Measurements from ENCODE around the gene ARHGAP22.

The ARHGAP22 gene

DNA sequence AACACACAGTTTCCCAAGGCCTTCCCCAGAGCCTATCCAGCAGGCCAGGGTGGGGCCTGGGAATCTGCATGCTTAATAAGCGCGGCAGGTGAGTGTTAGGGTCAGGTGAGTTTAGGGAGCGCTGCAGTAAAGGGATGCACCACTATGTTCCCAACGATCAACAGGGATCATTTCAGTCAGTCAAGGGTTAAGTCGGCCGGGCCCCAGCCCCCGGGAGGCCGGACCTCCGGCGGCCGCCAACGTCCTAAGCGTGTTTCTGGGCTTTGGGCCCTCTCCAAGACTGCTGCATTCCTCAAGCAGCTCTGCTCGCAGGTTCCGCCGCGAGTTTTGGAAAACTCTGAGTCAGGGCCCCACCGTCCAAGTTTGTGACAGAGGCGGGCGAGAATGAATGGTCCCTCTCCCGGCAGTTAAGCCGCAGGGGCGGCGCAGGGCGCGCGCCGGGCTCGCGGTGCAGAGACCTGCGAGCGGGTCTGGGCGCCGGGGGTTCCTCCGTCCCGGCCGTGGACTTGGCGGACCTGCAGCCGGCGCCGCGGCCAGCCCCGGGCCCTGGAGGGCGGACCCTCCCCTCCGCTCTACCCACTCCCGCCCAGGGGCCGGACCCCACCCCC is 81.6 kb downstream of the ARHGAP22 start:
- DNase-seq: peak in 1 of 2 donors; percentile 81
- Histone ChIP-seq H3K27ac (no peak overlapping the region), H3K4me1 (peaks cover 0 to 38% (median 22%) of the 10 kb centered on the region in 4 donors), H3K4me3 (peak overlapping the region; percentile 48 to 58), H3K27me3 (no peaks in the 10 kb centered on the region), H3K9me3 (no peaks in the 10 kb centered on the region), H3K36me3 (no peaks in the 10 kb centered on the region)
- intact Hi-C loops (cut with DNase I; ENCODE audit: low total_unique reads): no loop called here
- no peak for TF ChIP-seq CTCF (IDR thresholded peaks at IDR 0.05)

DNA sequence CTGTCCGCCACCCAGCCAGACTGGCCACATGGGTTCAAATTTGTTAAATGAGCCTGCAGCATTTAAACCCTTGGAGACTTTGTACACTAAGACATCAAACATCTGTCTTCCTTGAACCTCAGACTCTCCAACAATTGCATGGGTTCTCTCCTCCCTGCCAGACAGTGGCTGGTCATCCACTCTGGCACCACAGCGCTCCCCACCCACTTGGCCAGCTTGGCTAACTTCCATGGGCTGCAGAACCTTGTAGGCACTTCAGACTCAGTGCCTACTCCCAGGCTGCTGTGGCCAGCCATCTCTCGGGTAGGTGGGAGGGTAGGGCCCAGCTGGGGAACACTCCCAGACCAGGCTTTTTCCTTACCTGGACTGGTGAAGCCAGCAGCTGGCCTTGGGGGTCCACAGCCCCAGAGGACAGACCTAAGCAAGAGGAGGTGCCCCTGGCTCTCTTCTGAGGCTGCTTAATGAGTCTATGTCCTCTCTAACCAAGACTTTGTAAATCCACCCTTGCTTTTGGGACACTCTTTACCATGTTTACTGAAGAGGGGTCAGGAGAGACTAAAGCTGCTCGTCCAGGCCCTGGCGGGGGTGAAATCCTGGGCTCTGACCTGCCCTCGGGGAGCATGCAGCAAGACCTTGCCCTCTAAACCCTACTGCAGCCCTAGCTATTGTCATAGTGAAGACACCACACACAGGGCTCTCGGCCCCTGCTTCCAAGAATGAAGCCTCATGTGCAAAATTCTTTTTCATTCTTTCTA is 82.7 kb downstream of the ARHGAP22 start:
- no peak overlapping the region for H3K27ac ChIP-seq
- intact Hi-C loops (cut with DNase I; ENCODE audit: low total_unique reads): no loop called here
- TF ChIP-seq CTCF (IDR thresholded peaks at IDR 0.05): no peak
- H3K27me3 ChIP-seq: no peaks in the 10 kb centered on the region
- no peak for DNase-seq
- H3K4me1 ChIP-seq: peaks cover 0 to 38% (median 22%) of the 10 kb centered on the region in 4 donors
- no peaks in the 10 kb centered on the region for H3K36me3 ChIP-seq
- H3K9me3 ChIP-seq: no peaks in the 10 kb centered on the region
- H3K4me3 ChIP-seq: no peak overlapping the region

DNA sequence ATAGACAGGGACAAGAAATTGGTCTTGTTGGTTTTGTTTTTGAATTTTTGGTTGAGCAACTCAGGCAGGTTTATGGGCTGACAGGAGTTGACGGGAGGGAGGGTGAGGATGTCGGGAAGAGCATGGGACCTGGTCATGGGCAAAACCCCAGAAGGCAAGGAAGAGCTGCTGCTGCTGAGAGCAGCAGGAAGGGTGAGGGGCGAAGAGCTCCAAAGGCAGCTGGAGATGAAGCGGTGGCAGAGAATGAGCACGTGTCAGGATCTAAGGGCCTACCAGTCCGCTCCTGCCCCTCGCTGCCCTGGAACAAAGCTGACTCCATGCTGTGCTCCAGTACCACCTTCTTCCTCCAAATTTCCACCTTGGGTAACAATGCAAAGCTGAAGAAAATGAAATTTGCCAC is 84.3 kb downstream of the ARHGAP22 start:
- Histone ChIP-seq H3K4me3 (no peak overlapping the region), H3K4me1 (peaks cover 0 to 25% (median 16%) of the 10 kb centered on the region in 4 donors), H3K9me3 (no peaks in the 10 kb centered on the region), H3K27me3 (no peaks in the 10 kb centered on the region), H3K27ac (no peak overlapping the region), H3K36me3 (no peaks in the 10 kb centered on the region)
- no peak for TF ChIP-seq CTCF (IDR thresholded peaks at IDR 0.05)
- intact Hi-C loops (cut with DNase I; ENCODE audit: low total_unique reads): no loop called here
- DNase-seq: peak in 1 of 2 donors; percentile 24

DNA sequence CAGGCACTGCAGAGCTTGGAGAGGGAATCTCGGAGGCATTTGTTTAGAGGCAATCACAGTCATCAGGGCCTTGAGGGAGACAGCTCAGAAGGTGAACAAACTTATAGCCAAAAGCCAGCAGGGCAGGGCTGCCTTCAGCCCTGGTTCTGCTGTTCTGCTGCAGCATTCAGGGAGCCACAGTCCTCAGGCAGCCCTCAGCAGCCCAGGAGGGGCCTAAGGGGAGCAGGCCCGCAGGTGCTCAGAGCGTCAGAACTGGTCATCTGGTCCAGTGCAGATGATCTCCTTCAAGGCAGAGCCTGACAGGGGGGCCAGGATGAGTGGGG is 84.7 kb downstream of the ARHGAP22 start:
- Histone ChIP-seq H3K27me3 (no peaks in the 10 kb centered on the region), H3K4me3 (no peak overlapping the region), H3K27ac (no peak overlapping the region)

GRCh38 chr10:48519481-48520183 is 85.2 kb downstream of the ARHGAP22 start:
- intact Hi-C loops (cut with DNase I; ENCODE audit: low total_unique reads): no loop called here
- H3K4me3 ChIP-seq: no peak overlapping the region
- peaks cover 0 to under 1% (median 0%) of the 10 kb centered on the region in 3 donors for H3K9me3 ChIP-seq
- peaks cover 0 to 25% (median 16%) of the 10 kb centered on the region in 4 donors for H3K4me1 ChIP-seq
- TF ChIP-seq CTCF (IDR thresholded peaks at IDR 0.05): no peak
- peak in 1 of 2 donors; percentile 33 for DNase-seq
- no peaks in the 10 kb centered on the region for H3K36me3 ChIP-seq
- no peak overlapping the region for H3K27ac ChIP-seq
- no peaks in the 10 kb centered on the region for H3K27me3 ChIP-seq

More for the DNA sequence above, 84.7 kb downstream of the ARHGAP22 start:
- peak in 1 of 2 donors; percentile 13 for DNase-seq
- intact Hi-C loops (cut with DNase I; ENCODE audit: low total_unique reads): no loop called here
- peaks cover 0 to 25% (median 16%) of the 10 kb centered on the region in 4 donors for H3K4me1 ChIP-seq
- no peaks in the 10 kb centered on the region for H3K9me3 ChIP-seq
- no peaks in the 10 kb centered on the region for H3K36me3 ChIP-seq
- TF ChIP-seq CTCF (IDR thresholded peaks at IDR 0.05): no peak
